Measurements from ENCODE around the gene ATG12. TPM values are rescaled to one million over a fixed set of nuclear protein-coding genes. Genes with fewer than 3 reads are reported as not detected.
A peak's percentile ranks its signal among the peaks of the same experiment; 100 is the strongest.
"Not testable (repeated sequence)": the region's sequence is repeated elsewhere in the genome, so short reads cannot be mapped to it uniquely, and the experiment has no call there.

Gene ATG12
- total RNA-seq, 1 experiment from 2014 or later = 39.9 TPM

DNA sequence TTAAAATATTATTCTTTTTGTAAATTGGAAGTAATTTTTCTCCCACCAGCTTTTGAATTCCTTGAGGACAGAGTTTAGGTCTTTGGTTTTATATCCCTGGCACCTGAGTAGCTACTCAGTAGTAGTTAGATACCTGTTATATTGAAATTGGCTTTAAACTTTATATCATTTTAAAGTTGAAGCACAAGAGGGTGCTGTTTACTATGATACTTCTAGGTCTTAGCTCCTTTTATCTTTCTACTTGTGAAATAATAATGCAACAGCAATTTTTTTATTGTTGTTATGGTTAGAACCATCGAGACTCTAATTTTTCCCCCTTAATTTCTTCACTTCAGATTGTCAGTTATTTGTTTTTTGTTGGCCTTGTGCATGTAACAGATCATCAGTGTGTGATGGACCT lies 46.7 kb upstream of the ATG12 start:
- H3K27me3 Mint-ChIP-seq (ENCODE audit: low read depth) = no peaks in the 10 kb centered on the region
- POLR2A ChIA-PET = no interaction called here
- TF ChIP-seq ETV6 (CRISPR knock-in tag; IDR thresholded peaks at IDR 0.05) (no peak), ELF4 (CRISPR knock-in tag; IDR thresholded peaks at IDR 0.05; ENCODE audit: low read depth) (no peak), TCF7 (CRISPR knock-in tag; IDR thresholded peaks at IDR 0.05; ENCODE audit: low read depth) (no peak)

DNA sequence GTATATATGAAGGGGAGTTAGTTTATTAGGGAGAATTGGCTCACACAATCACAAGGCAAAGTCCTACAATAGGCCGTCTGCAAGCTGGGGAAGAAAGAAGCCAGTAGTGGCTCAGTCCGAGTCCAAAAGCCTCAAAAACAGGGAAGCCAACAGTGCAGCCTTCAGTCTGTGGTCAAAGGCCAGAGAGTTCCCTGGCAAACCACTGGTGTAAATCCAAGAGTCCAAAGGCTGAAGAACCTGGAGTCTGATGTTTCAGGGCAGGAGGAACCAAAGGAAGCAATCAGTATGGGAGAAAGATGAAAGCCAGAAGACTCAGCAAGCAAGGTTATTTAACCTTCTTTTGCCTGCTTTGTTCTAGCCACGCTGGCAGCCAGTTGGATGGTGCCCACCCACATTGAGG lies 43.8 kb upstream of the ATG12 start:
- H3K4me1 Mint-ChIP-seq; POLR2A ChIA-PET; H3K9me3 Mint-ChIP-seq; DNase-seq (ENCODE audit: low spot score); H3K4me3 Mint-ChIP-seq; CTCF ChIA-PET; ATAC-seq; H3K27me3 Mint-ChIP-seq (ENCODE audit: low read depth): not testable (repeated sequence)
- H3K36me3 Mint-ChIP-seq = peaks cover 12% of the 10 kb centered on the region
- H3K27ac Mint-ChIP-seq = peak overlapping the region; percentile 62; the same call in 1 of the 2 replicates

More for the DNA sequence above, 46.7 kb upstream of the ATG12 start:
- ATAC-seq (no peak), DNase-seq (ENCODE audit: low spot score) (no peak)
- Mint-ChIP-seq H3K4me1 (0 out of 2 replicates have a peak, but pooled peaks cover 4% of the 10 kb centered on the region), H3K4me3 (no peak overlapping the region), H3K9me3 (no peaks in the 10 kb centered on the region), H3K27ac (no peak overlapping the region), H3K36me3 (peaks cover 2% of the 10 kb centered on the region; the same call in 1 of the 2 replicates)
- CTCF ChIA-PET = interaction anchor here (0.7 to 1.1 kb wide), 8 partner anchors 13 to 254 kb away, joined by 3 to 8 read pairs (median 3); no protein-coding TSS in a partner anchor

DNA sequence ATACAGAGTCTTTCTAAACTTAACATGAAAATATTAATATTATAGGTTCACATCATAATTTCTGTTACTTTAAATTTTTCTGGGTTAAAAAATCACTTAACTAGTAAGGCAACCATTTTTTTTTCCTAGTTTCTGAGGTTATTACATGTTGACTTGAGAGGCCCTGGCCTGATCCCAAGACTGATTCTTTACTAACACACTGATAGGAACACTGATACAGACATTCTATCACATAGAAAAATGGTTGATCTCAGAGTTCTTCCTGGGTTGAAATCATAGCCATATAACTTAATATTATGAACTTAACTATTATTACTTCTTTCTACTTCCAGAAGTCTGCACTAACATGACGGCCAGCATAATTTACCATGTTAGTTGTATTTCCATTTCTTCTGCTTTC lies 43.3 kb upstream of the ATG12 start:
- DNase-seq (ENCODE audit: low spot score) (no peak), ATAC-seq (no peak)
- CTCF ChIA-PET = interaction anchor here (1.6 kb wide), 1 partner anchor 9 kb away, joined by 5 read pairs; no protein-coding TSS in a partner anchor
- no peak overlapping the region for H3K4me3 Mint-ChIP-seq
- peaks cover 12% of the 10 kb centered on the region for H3K36me3 Mint-ChIP-seq
- 0 out of 2 replicates have a peak, but pooled peaks cover 4% of the 10 kb centered on the region for H3K4me1 Mint-ChIP-seq
- no peak overlapping the region for H3K27ac Mint-ChIP-seq
- TF ChIP-seq CBFB (CRISPR knock-in tag; IDR thresholded peaks at IDR 0.05; ENCODE audit: low read depth) = no peak
- TF ChIP-seq, protein P1, sequence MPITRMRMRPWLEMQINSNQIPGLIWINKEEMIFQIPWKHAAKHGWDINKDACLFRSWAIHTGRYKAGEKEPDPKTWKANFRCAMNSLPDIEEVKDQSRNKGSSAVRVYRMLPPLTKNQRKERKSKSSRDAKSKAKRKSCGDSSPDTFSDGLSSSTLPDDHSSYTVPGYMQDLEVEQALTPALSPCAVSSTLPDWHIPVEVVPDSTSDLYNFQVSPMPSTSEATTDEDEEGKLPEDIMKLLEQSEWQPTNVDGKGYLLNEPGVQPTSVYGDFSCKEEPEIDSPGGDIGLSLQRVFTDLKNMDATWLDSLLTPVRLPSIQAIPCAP (CRISPR knock-in tag; IDR thresholded peaks at IDR 0.05) = no peak
- TF ChIP-seq ZNF232 (CRISPR knock-in tag; IDR thresholded peaks at IDR 0.05) = no peak
- TF ChIP-seq HMGA2 (CRISPR knock-in tag; IDR thresholded peaks at IDR 0.05) = no peak
- TF ChIP-seq PRRX2 (CRISPR knock-in tag; IDR thresholded peaks at IDR 0.05) = no peak
- no peak for TF ChIP-seq FOXK1 (CRISPR knock-in tag; IDR thresholded peaks at IDR 0.05)
- H3K9me3 Mint-ChIP-seq = 0 out of 2 replicates have a peak, but pooled peaks cover 9% of the 10 kb centered on the region
- POLR2A ChIA-PET = no interaction called here
- no peaks in the 10 kb centered on the region for H3K27me3 Mint-ChIP-seq (ENCODE audit: low read depth)

DNA sequence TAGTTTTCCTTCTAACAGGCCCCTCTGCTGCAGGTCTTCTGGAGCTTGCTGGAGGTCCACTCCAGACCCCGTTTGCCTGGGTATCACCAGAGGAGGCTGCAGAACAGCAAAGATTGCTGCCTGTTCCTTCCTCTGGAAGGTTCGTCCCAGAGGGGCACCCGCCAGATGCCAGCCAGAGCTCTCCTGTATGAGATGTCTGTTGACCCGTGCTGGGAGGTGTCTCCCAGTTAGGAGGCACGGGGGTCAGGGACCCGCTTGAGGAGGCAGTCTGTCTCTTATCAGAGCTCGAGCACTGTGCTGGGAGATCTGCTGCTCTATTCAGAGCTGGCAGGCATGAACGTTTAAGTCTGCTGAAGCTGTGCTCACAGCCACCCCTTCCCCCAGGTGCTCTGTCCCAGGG lies 41.1 kb upstream of the ATG12 start:
- DNase-seq (ENCODE audit: low spot score); CTCF ChIA-PET; POLR2A ChIA-PET: not testable (repeated sequence)

DNA sequence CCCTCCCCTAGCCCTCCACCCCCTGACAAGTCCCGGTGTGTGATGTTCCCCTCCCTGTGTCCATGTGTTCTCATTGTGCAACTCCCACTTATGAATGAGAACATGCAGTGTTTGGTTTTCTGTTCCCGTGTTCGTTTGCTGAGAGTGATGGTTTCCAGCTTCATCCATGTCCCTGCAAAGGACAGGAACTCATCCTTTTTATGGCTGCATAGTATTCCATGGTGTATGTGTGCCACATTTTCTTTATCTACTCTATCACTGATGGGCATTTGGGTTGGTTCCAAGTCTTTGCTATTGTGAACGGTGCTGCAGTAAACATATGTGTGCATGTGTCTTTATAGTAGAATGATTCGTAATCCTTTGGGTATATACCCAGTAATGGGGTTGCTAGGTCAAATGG lies 36.0 kb upstream of the ATG12 start:
- ATAC-seq; H3K9me3 Mint-ChIP-seq; DNase-seq (ENCODE audit: low spot score); POLR2A ChIA-PET; H3K27me3 Mint-ChIP-seq (ENCODE audit: low read depth); H3K27ac Mint-ChIP-seq; H3K4me3 Mint-ChIP-seq; H3K4me1 Mint-ChIP-seq; CTCF ChIA-PET: not testable (repeated sequence)
- peaks cover 12% of the 10 kb centered on the region for H3K36me3 Mint-ChIP-seq

More for the DNA sequence above, 41.1 kb upstream of the ATG12 start:
- not testable (repeated sequence) for H3K27ac Mint-ChIP-seq; H3K9me3 Mint-ChIP-seq; H3K27me3 Mint-ChIP-seq (ENCODE audit: low read depth); H3K4me1 Mint-ChIP-seq; H3K4me3 Mint-ChIP-seq; ATAC-seq
- H3K36me3 Mint-ChIP-seq = peaks cover 15% of the 10 kb centered on the region

DNA sequence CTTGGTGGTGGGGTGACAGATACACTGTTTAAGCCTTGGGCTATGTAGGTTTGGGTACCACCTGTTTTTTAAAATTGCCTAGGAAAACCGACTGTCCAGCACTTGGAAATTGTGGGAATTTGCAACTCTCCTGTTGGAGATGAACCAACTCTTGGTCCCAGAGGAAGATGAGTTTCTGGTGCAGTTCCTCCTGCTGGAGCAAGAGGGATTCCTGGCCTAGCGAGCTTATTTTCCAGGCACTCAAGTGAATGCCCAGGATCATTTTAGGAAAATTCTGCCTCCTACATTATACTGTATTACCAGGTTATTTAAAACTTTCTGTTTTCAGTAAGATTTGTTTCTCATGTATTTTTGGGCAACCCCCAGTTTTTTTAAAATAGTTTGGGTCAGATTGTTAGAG lies 34.1 kb upstream of the ATG12 start:
- no peak overlapping the region for H3K27ac Mint-ChIP-seq
- no peak overlapping the region for H3K4me3 Mint-ChIP-seq
- H3K9me3 Mint-ChIP-seq = no peaks in the 10 kb centered on the region
- peaks cover 6% of the 10 kb centered on the region for H3K4me1 Mint-ChIP-seq
- no peak for TF ChIP-seq CREB1 (CRISPR knock-in tag; IDR thresholded peaks at IDR 0.05)
- no peak for TF ChIP-seq FOXP1 (CRISPR knock-in tag; IDR thresholded peaks at IDR 0.05; ENCODE audit: borderline replicate concordance)
- TF ChIP-seq RORB (CRISPR knock-in tag; IDR thresholded peaks at IDR 0.05) = no peak
- H3K27me3 Mint-ChIP-seq (ENCODE audit: low read depth) = no peaks in the 10 kb centered on the region
- ATAC-seq = peak; percentile 68
- ChIA-PET POLR2A (no interaction called here), CTCF (interaction anchor here (1.0 kb wide), 5 partner anchors 8 to 87 kb away, joined by 3 to 6 read pairs (median 4); no protein-coding TSS in a partner anchor)
- DNase-seq (ENCODE audit: low spot score) = no peak
- H3K36me3 Mint-ChIP-seq = peaks cover 14% of the 10 kb centered on the region

All from WTC11 (cell line).